K562 (cell line): ENCODE data around the gene STOX1. TPM values are rescaled to one million over a fixed set of nuclear protein-coding genes. Genes with fewer than 3 reads are reported as not detected.

Source experiments
- BRCA1 ChIP-seq, 2 experiments: fragments of 450-650 bp in 1 of 2; sonication (generic) in 1 of 2; formaldehyde crosslinking in 1 of 2; IDR thresholded peaks; 2 replicates each; pipeline versions ENCODE4 v1.5.0 to v1.6.1; 2017 to 2020; ENCODE audit warnings: mild to moderate bottlenecking in 1 of 2, missing genetic modification reagents in 1 of 2
- CHCHD3 ChIP-seq: fragments of 250-450 bp; sonication (Bioruptor Pico); IDR thresholded peaks from 2 replicates; pipeline ENCODE4 v2.1.2; 2022; ENCODE audit warnings: mild to moderate bottlenecking
- CHD1 ChIP-seq: fragments of 200-600 bp; sonication (generic); IDR thresholded peaks from one replicate; pipeline ENCODE4 v1.6.1; 2012; ENCODE audit warnings: mild to moderate bottlenecking, moderate library complexity, low read length, inconsistent platforms
- GABPB1 ChIP-seq: sonication (generic); formaldehyde crosslinking; IDR thresholded peaks from 2 replicates; pipeline ENCODE4 v1.8.0; 2022; ENCODE audit warnings: mild to moderate bottlenecking, missing genetic modification reagents
- HNRNPL ChIP-seq: fragments of 200-400 bp; formaldehyde crosslinking; IDR thresholded peaks from 2 replicates; pipeline ENCODE4 v1.6.1; 2017; ENCODE audit warnings: low read depth, mild to moderate bottlenecking, low read length
- HNRNPUL1 ChIP-seq: fragments of 200-400 bp; formaldehyde crosslinking; IDR thresholded peaks from 2 replicates; pipeline ENCODE4 v1.6.1; 2017; ENCODE audit warnings: low read length
- LCOR ChIP-seq: sonication (generic); formaldehyde crosslinking; IDR thresholded peaks from 2 replicates; pipeline ENCODE4 v1.8.0; 2022; ENCODE audit warnings: mild to moderate bottlenecking, missing genetic modification reagents
- NBN ChIP-seq: fragments of 450-650 bp; IDR thresholded peaks from 2 replicates; pipeline ENCODE4 v1.6.1; 2016; ENCODE audit warnings: low read depth, mild to moderate bottlenecking
- NEUROD1 ChIP-seq: fragments of 150-350 bp; IDR thresholded peaks from 2 replicates; pipeline ENCODE4 v1.6.1; 2014; ENCODE audit warnings: borderline replicate concordance, low read length, low read depth; ENCODE audit not compliant: partially characterized antibody
- NFRKB ChIP-seq: fragments of 450-650 bp; IDR thresholded peaks from 2 replicates; pipeline ENCODE4 v1.6.1; 2016; ENCODE audit warnings: low read depth
- NR2C2 ChIP-seq, 2 experiments: fragments of 200-800 bp in 1 of 2; sonication (Bioruptor generic) in 1 of 2; sonication (generic) in 1 of 2; formaldehyde crosslinking in 1 of 2; IDR thresholded peaks; 2 replicates each; pipeline versions ENCODE4 v1.6.1 to v1.8.0; 2016 to 2022; ENCODE audit warnings: mild to moderate bottlenecking in 1 of 2, missing compliant biosample characterization in 1 of 2, missing genetic modification characterization in 1 of 2, missing genetic modification reagents in 1 of 2
- PCBP1 ChIP-seq: fragments of 200-400 bp; formaldehyde crosslinking; IDR thresholded peaks from 2 replicates; pipeline ENCODE4 v1.6.1; 2018; ENCODE audit warnings: mild to moderate bottlenecking, low read depth, low read length; ENCODE audit not compliant: poor library complexity, severe bottlenecking
- PHF20 ChIP-seq: fragments of 450-650 bp; IDR thresholded peaks from 2 replicates; pipeline ENCODE4 v1.6.1; 2018; ENCODE audit not compliant: partially characterized antibody
- PHF8 ChIP-seq: fragments of 200-600 bp; sonication (generic); IDR thresholded peaks from 2 replicates; pipeline ENCODE4 v1.6.1; 2012; ENCODE audit warnings: mixed run types, mild to moderate bottlenecking, inconsistent platforms, low read length, moderate library complexity, borderline replicate concordance
- RAD21 ChIP-seq, 2 experiments: fragments of 250-450 bp in 1 of 2; fragments of 450-650 bp in 1 of 2; sonication (Bioruptor Pico) in 1 of 2; formaldehyde crosslinking in 1 of 2; IDR thresholded peaks in 1 of 2; conservative IDR thresholded peaks in 1 of 2; 2 replicates each; pipeline versions ENCODE4 v1.4.0 to v1.8.0; 2020 to 2022; ENCODE audit warnings: mild to moderate bottlenecking in 2 of 2, moderate library complexity in 1 of 2
- SAFB2 ChIP-seq: fragments of 200-400 bp; formaldehyde crosslinking; IDR thresholded peaks from 2 replicates; pipeline ENCODE4 v1.6.1; 2018; ENCODE audit warnings: borderline replicate concordance, low read length, low read depth, moderate library complexity; ENCODE audit not compliant: severe bottlenecking
- THRAP3 ChIP-seq: fragments of 450-650 bp; IDR thresholded peaks from 2 replicates; pipeline ENCODE4 v1.6.1; 2016; ENCODE audit warnings: mild to moderate bottlenecking, inconsistent platforms, borderline replicate concordance
- ZNF384 ChIP-seq: IDR thresholded peaks from 2 replicates; pipeline ENCODE4 v1.6.1; 2012; ENCODE audit warnings: low read depth, low read length, improper control_type of control experiment
- ZNF584 ChIP-seq: fragments of 200-800 bp; sonication (Bioruptor generic); IDR thresholded peaks from 2 replicates; pipeline ENCODE4 v1.6.1; 2016; ENCODE audit warnings: low read depth, mild to moderate bottlenecking, missing genetic modification characterization, missing compliant biosample characterization
- ZNF589 ChIP-seq: fragments of 200-800 bp; sonication (Bioruptor generic); IDR thresholded peaks from 2 replicates; pipeline ENCODE4 v1.6.1; 2016; ENCODE audit warnings: low read depth, missing genetic modification characterization, missing compliant biosample characterization
- ZNF696 ChIP-seq: fragments of 250-450 bp; sonication (Bioruptor Pico); conservative IDR thresholded peaks from 2 replicates; pipeline ENCODE4 v1.4.0; 2020; ENCODE audit warnings: mild to moderate bottlenecking, moderate library complexity
- polyA plus RNA-seq, 8 experiments: library from polyadenylated mRNA; depleted of rRNA in 4 of 8; stranded (reverse) in 5 of 8; unstranded in 3 of 8; fragments of >200 nt; fragmentation: Nextera tagmentation in 2 of 8; fragmentation: Illumina TruSeq in 1 of 8; extraction: Ambion mirVana in 2 of 8; extraction: Trizol in 1 of 8; gene quantifications; 2 replicates each; pipeline versions ENCODE4 v1.2.1 to v1.2.3, GENCODE V29; 2011 to 2014; ENCODE audit warnings: inconsistent platforms in 1 of 8, missing spikeins in 1 of 8
- total RNA-seq, 7 experiments: library from RNA; depleted of rRNA in 6 of 7; stranded (reverse); fragments of >200 nt in 6 of 7; fragmentation: Illumina TruSeq in 2 of 7; extraction: Trizol in 2 of 7; gene quantifications; 2 replicates each; pipeline versions ENCODE4 v1.2.1 to v1.2.3, GENCODE V29; 2011 to 2021; ENCODE audit warnings: low replicate concordance in 1 of 7
- TF ChIP-seq, protein P1 (sequence below): fragments of 450-650 bp; formaldehyde crosslinking; IDR thresholded peaks from 2 replicates; pipeline ENCODE4 v1.4.0; 2020; ENCODE audit warnings: mild to moderate bottlenecking, moderate library complexity
- TF ChIP-seq, protein P2 (sequence below): fragments of 450-650 bp; IDR thresholded peaks from 2 replicates; pipeline ENCODE4 v1.6.1; 2016; ENCODE audit warnings: low read depth, mild to moderate bottlenecking, moderate library complexity
- TF ChIP-seq, protein P3 (sequence below): sonication (generic); formaldehyde crosslinking; IDR thresholded peaks from 2 replicates; pipeline ENCODE4 v1.8.1; 2023; ENCODE audit warnings: mild to moderate bottlenecking, missing genetic modification reagents

STOX1 gene
- total and polyA plus RNA-seq, 9 of the 15 experiments (the other 6 are each of a cell fraction or from before 2014, with no cell fraction given): 0.09 to 0.87 (median 0.29) TPM

DNA sequence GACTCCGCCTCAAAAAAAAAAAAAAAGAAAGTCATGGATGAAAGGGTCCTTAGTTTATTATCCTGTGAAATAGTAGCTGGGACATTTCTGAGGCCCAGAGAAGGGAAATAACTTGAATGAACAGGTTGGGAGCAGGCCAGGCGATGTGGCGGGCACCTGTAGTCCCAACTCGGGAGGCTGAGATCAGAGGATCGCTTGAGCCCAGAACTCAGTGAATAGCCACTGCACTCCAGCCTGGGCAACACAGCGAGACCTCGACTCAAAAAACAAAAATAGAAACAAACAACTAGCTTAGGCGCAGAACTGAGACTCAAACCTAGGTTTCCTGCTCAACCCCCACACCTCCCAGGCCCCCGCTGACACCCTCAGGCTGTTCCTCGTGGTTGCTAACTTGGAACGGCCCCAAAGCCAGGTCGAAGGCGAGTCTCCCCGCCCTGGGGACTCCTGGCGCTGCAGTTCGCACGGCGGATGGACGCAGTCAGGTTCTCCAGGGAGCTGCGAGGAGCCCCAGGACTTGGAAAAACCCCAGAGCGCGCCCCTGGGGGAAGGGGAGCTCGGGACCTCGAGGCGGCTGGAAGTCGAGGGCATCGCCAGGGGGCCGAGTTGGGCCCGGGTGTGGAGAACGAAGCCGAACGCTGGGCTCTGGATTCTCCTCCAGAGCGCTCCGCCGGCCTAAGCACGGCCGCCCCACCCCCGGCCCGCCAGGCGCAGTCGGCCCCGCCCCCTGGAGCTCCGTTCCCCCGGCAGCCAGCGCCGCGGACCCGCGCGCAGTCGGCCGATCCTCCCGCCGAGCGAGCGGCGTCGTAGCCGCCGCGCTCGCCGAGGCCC lies at the start of gene STOX1 (continued):
- TF ChIP-seq, protein P1, sequence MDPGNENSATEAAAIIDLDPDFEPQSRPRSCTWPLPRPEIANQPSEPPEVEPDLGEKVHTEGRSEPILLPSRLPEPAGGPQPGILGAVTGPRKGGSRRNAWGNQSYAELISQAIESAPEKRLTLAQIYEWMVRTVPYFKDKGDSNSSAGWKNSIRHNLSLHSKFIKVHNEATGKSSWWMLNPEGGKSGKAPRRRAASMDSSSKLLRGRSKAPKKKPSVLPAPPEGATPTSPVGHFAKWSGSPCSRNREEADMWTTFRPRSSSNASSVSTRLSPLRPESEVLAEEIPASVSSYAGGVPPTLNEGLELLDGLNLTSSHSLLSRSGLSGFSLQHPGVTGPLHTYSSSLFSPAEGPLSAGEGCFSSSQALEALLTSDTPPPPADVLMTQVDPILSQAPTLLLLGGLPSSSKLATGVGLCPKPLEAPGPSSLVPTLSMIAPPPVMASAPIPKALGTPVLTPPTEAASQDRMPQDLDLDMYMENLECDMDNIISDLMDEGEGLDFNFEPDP (CRISPR knock-in tag): no peak
- TF ChIP-seq, protein P2, sequence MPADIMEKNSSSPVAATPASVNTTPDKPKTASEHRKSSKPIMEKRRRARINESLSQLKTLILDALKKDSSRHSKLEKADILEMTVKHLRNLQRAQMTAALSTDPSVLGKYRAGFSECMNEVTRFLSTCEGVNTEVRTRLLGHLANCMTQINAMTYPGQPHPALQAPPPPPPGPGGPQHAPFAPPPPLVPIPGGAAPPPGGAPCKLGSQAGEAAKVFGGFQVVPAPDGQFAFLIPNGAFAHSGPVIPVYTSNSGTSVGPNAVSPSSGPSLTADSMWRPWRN: no peak
- no peak for TF ChIP-seq ZNF584 (CRISPR knock-in tag)
- TF ChIP-seq HNRNPUL1: no peak
- TF ChIP-seq NFRKB: no peak
- TF ChIP-seq, protein P3, sequence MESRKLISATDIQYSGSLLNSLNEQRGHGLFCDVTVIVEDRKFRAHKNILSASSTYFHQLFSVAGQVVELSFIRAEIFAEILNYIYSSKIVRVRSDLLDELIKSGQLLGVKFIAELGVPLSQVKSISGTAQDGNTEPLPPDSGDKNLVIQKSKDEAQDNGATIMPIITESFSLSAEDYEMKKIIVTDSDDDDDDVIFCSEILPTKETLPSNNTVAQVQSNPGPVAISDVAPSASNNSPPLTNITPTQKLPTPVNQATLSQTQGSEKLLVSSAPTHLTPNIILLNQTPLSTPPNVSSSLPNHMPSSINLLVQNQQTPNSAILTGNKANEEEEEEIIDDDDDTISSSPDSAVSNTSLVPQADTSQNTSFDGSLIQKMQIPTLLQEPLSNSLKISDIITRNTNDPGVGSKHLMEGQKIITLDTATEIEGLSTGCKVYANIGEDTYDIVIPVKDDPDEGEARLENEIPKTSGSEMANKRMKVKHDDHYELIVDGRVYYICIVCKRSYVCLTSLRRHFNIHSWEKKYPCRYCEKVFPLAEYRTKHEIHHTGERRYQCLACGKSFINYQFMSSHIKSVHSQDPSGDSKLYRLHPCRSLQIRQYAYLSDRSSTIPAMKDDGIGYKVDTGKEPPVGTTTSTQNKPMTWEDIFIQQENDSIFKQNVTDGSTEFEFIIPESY: no peak
- TF ChIP-seq ZNF696 (CRISPR knock-in tag): no peak
- TF ChIP-seq PHF20: no peak
- no peak for TF ChIP-seq ZNF589
- TF ChIP-seq SAFB2: no peak
- no peak for TF ChIP-seq HNRNPL
- TF ChIP-seq THRAP3: no peak
- TF ChIP-seq GABPB1: no peak
- TF ChIP-seq PCBP1: no peak
- TF ChIP-seq BRCA1 (IDR thresholded peaks at IDR 0.05): no peak
- TF ChIP-seq BRCA1 (CRISPR knock-in tag; IDR thresholded peaks at IDR 0.05): no peak
- TF ChIP-seq CHD1: no peak
- TF ChIP-seq LCOR (CRISPR knock-in tag): no peak
- peak; percentile 40 for TF ChIP-seq PHF8
- TF ChIP-seq NBN: no peak
- no peak for TF ChIP-seq NR2C2 (CRISPR knock-in tag; IDR thresholded peaks at IDR 0.05)
- TF ChIP-seq NR2C2 (tag; IDR thresholded peaks at IDR 0.05): no peak
- TF ChIP-seq NEUROD1: no peak
- no peak for TF ChIP-seq ZNF384
- no peak for TF ChIP-seq CHCHD3 (CRISPR knock-in tag)
- 0 out of 4 replicates have a peak, but pooled peaks of 1 of the 2 experiments have one; percentile 4 for TF ChIP-seq RAD21 (CRISPR knock-in tag; conservative IDR thresholded peaks at IDR 0.05 in 1 of 2, IDR thresholded peaks at IDR 0.05 in 1 of 2)
